ENCODE results near the gene TAS2R41.

The TAS2R41 gene

GRCh38 chr7:143435266-143435665 lies 42.4 kb upstream of the TAS2R41 start:
- no peak for TF ChIP-seq CTCF (IDR thresholded peaks at IDR 0.05)
- Histone ChIP-seq H3K4me3 (ENCODE audit: low read depth in 1 of 2, low read length in 1 of 2) (no peak overlapping the region), H3K27ac (no peak overlapping the region), H3K27me3 (no peaks in the 10 kb centered on the region), H3K9me3 (no peaks in the 10 kb centered on the region), H3K36me3 (no peaks in the 10 kb centered on the region), H3K4me1 (ENCODE audit: control insufficient read depth in 1 of 2, insufficient read depth in 1 of 2, low read depth in 1 of 2, low read length in 1 of 2) (no peaks in the 10 kb centered on the region)

GRCh38 chr7:143436325-143436946 lies 41.2 kb upstream of the TAS2R41 start:
- Histone ChIP-seq H3K4me1 (ENCODE audit: control insufficient read depth in 1 of 2, insufficient read depth in 1 of 2, low read depth in 1 of 2, low read length in 1 of 2) (no peaks in the 10 kb centered on the region), H3K9me3 (no peaks in the 10 kb centered on the region)

GRCh38 chr7:143437578-143437977 lies 40.1 kb upstream of the TAS2R41 start:
- H3K4me3 ChIP-seq (ENCODE audit: low read depth in 1 of 2, low read length in 1 of 2): no peak overlapping the region
- H3K36me3 ChIP-seq: no peaks in the 10 kb centered on the region
- no peaks in the 10 kb centered on the region for H3K4me1 ChIP-seq (ENCODE audit: control insufficient read depth in 1 of 2, insufficient read depth in 1 of 2, low read depth in 1 of 2, low read length in 1 of 2)
- TF ChIP-seq CTCF (IDR thresholded peaks at IDR 0.05): no peak
- H3K27me3 ChIP-seq: no peaks in the 10 kb centered on the region
- H3K9me3 ChIP-seq: no peaks in the 10 kb centered on the region
- no peak overlapping the region for H3K27ac ChIP-seq

More at GRCh38 chr7:143436325-143436946, 41.2 kb upstream of the TAS2R41 start:
- Histone ChIP-seq H3K4me3 (ENCODE audit: low read depth in 1 of 2, low read length in 1 of 2) (no peak overlapping the region), H3K27ac (no peak overlapping the region), H3K27me3 (no peaks in the 10 kb centered on the region), H3K36me3 (no peaks in the 10 kb centered on the region)
- no peak for TF ChIP-seq CTCF (IDR thresholded peaks at IDR 0.05)

- TF ChIP-seq CTCF (IDR thresholded peaks at IDR 0.05): no peak
- no peaks in the 10 kb centered on the region for H3K9me3 ChIP-seq
- H3K4me1 ChIP-seq (ENCODE audit: control insufficient read depth in 1 of 2, insufficient read depth in 1 of 2, low read depth in 1 of 2, low read length in 1 of 2): no peaks in the 10 kb centered on the region
- H3K4me3 ChIP-seq (ENCODE audit: low read depth in 1 of 2, low read length in 1 of 2): no peak overlapping the region
- no peak overlapping the region for H3K27ac ChIP-seq
- no peaks in the 10 kb centered on the region for H3K36me3 ChIP-seq
- no peaks in the 10 kb centered on the region for H3K27me3 ChIP-seq
Observed at GRCh38 chr7:143439866-143440265, 37.8 kb upstream of the TAS2R41 start.

- no peak for TF ChIP-seq CTCF (IDR thresholded peaks at IDR 0.05)
- H3K9me3 ChIP-seq: no peaks in the 10 kb centered on the region
- no peaks in the 10 kb centered on the region for H3K4me1 ChIP-seq (ENCODE audit: control insufficient read depth in 1 of 2, insufficient read depth in 1 of 2, low read depth in 1 of 2, low read length in 1 of 2)
- H3K36me3 ChIP-seq: no peaks in the 10 kb centered on the region
- no peaks in the 10 kb centered on the region for H3K27me3 ChIP-seq
- H3K4me3 ChIP-seq (ENCODE audit: low read depth in 1 of 2, low read length in 1 of 2): no peak within 1 kb of the TSS
- no peak within 1 kb of the TSS for H3K27ac ChIP-seq
Observed at GRCh38 chr7:143443153-143443552, 34.5 kb upstream of the TAS2R41 start, which contains the start of gene TAS2R60. Gene TAS2R60, plus strand, starts transcription at chr7:143443453. Its CDS starts 0 bp downstream, at chr7:143443453.

Measured in neutrophil (primary cell).